BLaER1 (cell line): ENCODE data around the gene TTLL9.
A peak's percentile ranks its signal among the peaks of the same experiment; 100 is the strongest.

Experiments
- H3K27ac ChIP-seq: shearing (Covaris generic); formaldehyde crosslinking; 2 replicates; pipeline ENCODE4 v1.8.1; 2022
- H3K27me3 ChIP-seq: shearing (Covaris generic); formaldehyde crosslinking; 2 replicates; pipeline ENCODE4 v1.8.1; 2022
- H3K36me3 ChIP-seq: shearing (Covaris generic); formaldehyde crosslinking; 2 replicates; pipeline ENCODE4 v1.8.1; 2022
- H3K4me1 ChIP-seq: shearing (Covaris generic); formaldehyde crosslinking; 2 replicates; pipeline ENCODE4 v1.8.1; 2022
- H3K4me2 ChIP-seq: shearing (Covaris generic); formaldehyde crosslinking; 2 replicates; pipeline ENCODE4 v1.8.1; 2022
- H3K4me3 ChIP-seq: shearing (Covaris generic); formaldehyde crosslinking; 2 replicates; pipeline ENCODE4 v1.8.1; 2022
- H3K9ac ChIP-seq: shearing (Covaris generic); formaldehyde crosslinking; 2 replicates; pipeline ENCODE4 v1.8.1; 2022
- H3K9me3 ChIP-seq: shearing (Covaris generic); formaldehyde crosslinking; 2 replicates; pipeline ENCODE4 v1.8.1; 2022
- H4K20me1 ChIP-seq: shearing (Covaris generic); formaldehyde crosslinking; 2 replicates; pipeline ENCODE4 v1.8.1; 2022
- Cebpa-rat ChIP-seq: shearing (Covaris generic); IDR thresholded peaks from 2 replicates; pipeline ENCODE4 v1.8.1; 2022

Gene TTLL9

DNA sequence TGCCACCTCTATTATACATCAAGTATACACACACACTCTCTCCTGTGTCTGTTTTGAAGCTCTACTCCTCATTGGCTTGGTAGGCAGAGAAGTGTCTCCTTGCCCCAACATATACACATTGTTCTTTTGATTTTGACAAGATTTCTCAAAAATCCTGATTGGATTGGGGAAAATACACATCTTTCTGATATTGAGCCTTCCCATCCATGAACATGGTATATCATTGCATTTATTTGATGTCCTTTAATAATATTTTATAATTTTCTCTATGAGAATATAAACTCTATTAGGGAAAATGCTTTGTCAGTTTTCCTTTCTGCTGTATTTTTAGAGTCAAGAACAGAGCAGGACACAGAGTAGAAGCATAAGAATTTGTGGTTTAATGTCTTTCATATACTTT is 7.2 kb downstream of the TTLL9 start:
- H3K4me1 ChIP-seq = peaks cover 30% of the 10 kb centered on the region
- no peak overlapping the region for H3K4me2 ChIP-seq
- no peak for TF ChIP-seq Cebpa-rat
- no peak overlapping the region for H3K27ac ChIP-seq
- peaks cover 4% of the 10 kb centered on the region; the same call in 1 of the 2 replicates for H3K27me3 ChIP-seq
- H3K9ac ChIP-seq = no peak overlapping the region
- no peaks in the 10 kb centered on the region for H4K20me1 ChIP-seq
- no peaks in the 10 kb centered on the region for H3K9me3 ChIP-seq
- H3K36me3 ChIP-seq = no peaks in the 10 kb centered on the region
- no peak overlapping the region for H3K4me3 ChIP-seq

GRCh38 chr20:31879143-31879987 is 8.9 kb downstream of the TTLL9 start:
- Histone ChIP-seq H3K4me2 (peak overlapping the region; percentile 82), H3K4me1 (peaks cover 33% of the 10 kb centered on the region), H3K27ac (no peak overlapping the region; the same call in 1 of the 2 replicates), H3K9ac (peak overlapping the region; percentile 50; the same call in 1 of the 2 replicates), H3K4me3 (peak overlapping the region; percentile 69), H3K36me3 (no peaks in the 10 kb centered on the region), H3K27me3 (no peaks in the 10 kb centered on the region), H3K9me3 (no peaks in the 10 kb centered on the region), H4K20me1 (no peaks in the 10 kb centered on the region)
- no peak for TF ChIP-seq Cebpa-rat

DNA sequence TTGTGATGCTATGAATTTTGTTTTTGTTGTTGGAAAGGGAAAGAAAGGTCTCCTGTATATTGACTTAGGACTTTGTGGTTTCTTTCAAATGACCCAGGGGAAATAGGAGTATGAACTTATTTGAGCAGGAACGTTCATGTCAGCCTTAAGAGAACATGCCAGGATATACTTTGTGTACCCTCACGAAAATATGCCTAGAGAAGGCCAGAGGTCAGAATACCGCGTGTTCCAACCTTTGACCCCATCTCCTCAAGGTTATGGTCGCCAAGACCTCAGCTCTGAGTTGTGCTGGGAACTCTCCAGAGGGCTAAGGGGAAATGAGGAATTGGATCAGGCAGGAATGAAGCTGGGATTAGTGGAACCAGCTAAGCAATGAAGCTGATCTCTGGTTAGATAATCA is 11.5 kb downstream of the TTLL9 start:
- H3K4me3 ChIP-seq = no peak overlapping the region
- no peaks in the 10 kb centered on the region for H3K27me3 ChIP-seq
- no peak overlapping the region; the same call in 1 of the 2 replicates for H3K4me2 ChIP-seq
- H3K36me3 ChIP-seq = no peaks in the 10 kb centered on the region
- H3K9ac ChIP-seq = no peak overlapping the region
- H3K27ac ChIP-seq = no peak overlapping the region; the same call in 1 of the 2 replicates
- H3K4me1 ChIP-seq = peaks cover 26% of the 10 kb centered on the region
- H3K9me3 ChIP-seq = no peaks in the 10 kb centered on the region
- H4K20me1 ChIP-seq = no peaks in the 10 kb centered on the region
- TF ChIP-seq Cebpa-rat = no peak

- Histone ChIP-seq H3K9ac (no peak overlapping the region), H3K4me2 (no peak overlapping the region), H3K4me3 (no peak overlapping the region), H3K27ac (no peak overlapping the region), H3K27me3 (no peaks in the 10 kb centered on the region), H3K9me3 (no peaks in the 10 kb centered on the region), H3K36me3 (no peaks in the 10 kb centered on the region), H3K4me1 (peaks cover 25% of the 10 kb centered on the region), H4K20me1 (no peaks in the 10 kb centered on the region)
- TF ChIP-seq Cebpa-rat = no peak
Observed at GRCh38 chr20:31883829-31884228, 13.4 kb downstream of the TTLL9 start.

- Histone ChIP-seq H3K4me1 (peaks cover 11% of the 10 kb centered on the region), H4K20me1 (no peaks in the 10 kb centered on the region), H3K9ac (no peak overlapping the region), H3K4me3 (no peak overlapping the region), H3K27ac (no peak overlapping the region), H3K4me2 (no peak overlapping the region), H3K36me3 (no peaks in the 10 kb centered on the region), H3K27me3 (no peaks in the 10 kb centered on the region), H3K9me3 (peaks cover 4% of the 10 kb centered on the region; the same call in 1 of the 2 replicates)
- no peak for TF ChIP-seq Cebpa-rat
Observed at GRCh38 chr20:31890646-31891045, 20.2 kb downstream of the TTLL9 start.

DNA sequence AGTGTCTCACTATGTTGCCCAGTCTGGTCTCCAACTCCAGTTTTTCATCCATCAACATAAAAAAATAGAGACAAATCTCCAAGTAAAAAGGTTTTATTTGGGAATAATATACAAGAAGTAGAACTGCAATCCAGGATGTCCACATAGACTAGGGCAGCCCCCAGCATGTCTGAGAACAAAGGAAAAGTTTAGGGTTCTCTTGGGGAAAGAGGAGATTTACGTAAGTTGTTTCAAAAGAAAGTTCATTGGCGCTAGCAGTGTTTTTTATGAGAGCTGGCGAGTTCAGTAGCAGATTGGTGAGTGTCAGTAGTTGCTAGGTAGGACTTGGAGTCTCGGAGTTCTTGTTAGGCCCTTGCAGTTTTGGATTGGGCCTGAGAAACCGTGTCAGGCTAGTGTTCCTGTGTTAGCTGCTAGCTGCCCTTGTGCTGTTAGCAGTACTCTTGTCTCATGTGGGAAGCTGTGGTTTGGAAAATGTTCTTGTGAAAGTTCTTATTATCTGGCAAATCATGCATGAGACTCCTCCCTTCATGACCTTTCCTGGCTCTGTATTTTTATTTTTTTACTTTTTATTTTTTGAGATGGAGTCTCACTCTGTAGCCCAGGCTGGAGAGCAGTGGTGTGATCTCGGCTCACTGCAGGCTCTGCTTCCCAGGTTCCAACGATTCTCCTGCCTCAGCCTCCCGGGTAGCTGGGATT is 24.7 kb downstream of the TTLL9 start:
- H3K27me3 ChIP-seq = no peaks in the 10 kb centered on the region
- H3K4me2 ChIP-seq = peak overlapping the region; percentile 51
- H3K4me3 ChIP-seq = no peak overlapping the region
- TF ChIP-seq Cebpa-rat = no peak
- H3K9me3 ChIP-seq = peaks cover 4% of the 10 kb centered on the region; the same call in 1 of the 2 replicates
- no peaks in the 10 kb centered on the region for H4K20me1 ChIP-seq
- peak overlapping the region; percentile 52; the same call in 1 of the 2 replicates for H3K9ac ChIP-seq
- no peaks in the 10 kb centered on the region for H3K36me3 ChIP-seq
- peak overlapping the region; percentile 81 for H3K27ac ChIP-seq
- H3K4me1 ChIP-seq = peaks cover 14% of the 10 kb centered on the region

DNA sequence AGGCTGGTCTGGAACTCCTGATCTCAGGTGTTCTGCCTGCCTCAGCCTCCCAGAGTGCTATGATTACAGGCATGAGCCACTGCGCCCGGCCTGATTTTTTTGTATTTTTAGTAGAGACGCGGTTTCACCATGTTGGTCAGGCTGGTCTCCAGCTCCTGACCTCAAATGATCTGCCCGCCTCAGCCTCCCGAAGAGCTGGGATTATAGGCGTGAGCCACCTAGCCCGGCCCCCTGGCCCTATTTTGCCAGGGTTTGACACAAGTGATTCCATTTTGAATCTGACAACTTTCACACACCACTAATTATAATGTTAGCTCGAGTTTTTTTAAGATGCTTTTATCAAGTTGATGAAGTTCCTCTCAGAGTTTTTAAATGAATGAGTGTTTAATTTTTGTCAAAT is 25.6 kb downstream of the TTLL9 start:
- peak overlapping the region; percentile 81; the same call in 1 of the 2 replicates for H3K27ac ChIP-seq
- no peaks in the 10 kb centered on the region for H3K27me3 ChIP-seq
- no peak overlapping the region for H3K9ac ChIP-seq
- no peaks in the 10 kb centered on the region for H4K20me1 ChIP-seq
- no peak overlapping the region for H3K4me2 ChIP-seq
- H3K4me3 ChIP-seq = no peak overlapping the region
- H3K36me3 ChIP-seq = no peaks in the 10 kb centered on the region
- TF ChIP-seq Cebpa-rat = no peak
- H3K4me1 ChIP-seq = peaks cover 14% of the 10 kb centered on the region
- H3K9me3 ChIP-seq = peaks cover 4% of the 10 kb centered on the region; the same call in 1 of the 2 replicates

- Histone ChIP-seq H3K36me3 (no peaks in the 10 kb centered on the region), H3K9me3 (peaks cover 4% of the 10 kb centered on the region; the same call in 1 of the 2 replicates), H3K4me2 (no peak overlapping the region), H4K20me1 (no peaks in the 10 kb centered on the region), H3K4me1 (peaks cover 14% of the 10 kb centered on the region), H3K27me3 (no peaks in the 10 kb centered on the region), H3K4me3 (no peak overlapping the region), H3K9ac (no peak overlapping the region), H3K27ac (no peak overlapping the region)
- no peak for TF ChIP-seq Cebpa-rat
Observed at GRCh38 chr20:31897541-31897940, 27.1 kb downstream of the TTLL9 start.

GRCh38 chr20:31901615-31902014 is 31.2 kb downstream of the TTLL9 start:
- no peak for TF ChIP-seq Cebpa-rat
- H3K4me3 ChIP-seq = no peak overlapping the region
- no peak overlapping the region for H3K4me2 ChIP-seq
- H3K9me3 ChIP-seq = no peaks in the 10 kb centered on the region
- no peaks in the 10 kb centered on the region for H3K4me1 ChIP-seq
- no peak overlapping the region for H3K9ac ChIP-seq
- H3K27me3 ChIP-seq = no peaks in the 10 kb centered on the region
- H3K27ac ChIP-seq = no peak overlapping the region
- no peaks in the 10 kb centered on the region for H3K36me3 ChIP-seq
- H4K20me1 ChIP-seq = no peaks in the 10 kb centered on the region
